NOMO-1 (cell line): Measurements from ENCODE around the gene DMP1.
A peak's percentile ranks its signal among the peaks of the same experiment; 100 is the strongest.

Experiments
- DNase-seq, 2 experiments: peaks; one replicate each; lab custom pipeline; 2025; ENCODE audit not compliant: unreplicated experiment in 2 of 2; lab: John Stamatoyannopoulos, UW

The DMP1 gene

GRCh38 chr4:87649980-87650379 lies at the start of gene DMP1:
Gene DMP1, plus strand, starts transcription at chr4:87650280. Its CDS starts 6,213 bp downstream, at chr4:87656493.
- no peak for DNase-seq

- DNase-seq = peak; percentile 22 to 63
Observed at GRCh38 chr4:87601361-87601760, 48.7 kb upstream of the DMP1 start.

- no peak for DNase-seq
Observed at GRCh38 chr4:87608229-87608628, 41.9 kb upstream of the DMP1 start, which contains the start of gene DSPP. Gene DSPP, plus strand, starts transcription at chr4:87608529. Its CDS starts 2,380 bp downstream, at chr4:87610909.

GRCh38 chr4:87614292-87614890 lies 35.7 kb upstream of the DMP1 start:
- no peak for DNase-seq

- no peak for DNase-seq
Observed at GRCh38 chr4:87616268-87616667, 33.8 kb upstream of the DMP1 start.

- DNase-seq = no peak
Observed at GRCh38 chr4:87620086-87620485, 30.0 kb upstream of the DMP1 start.

GRCh38 chr4:87620491-87620890 lies 29.6 kb upstream of the DMP1 start:
- no peak for DNase-seq

- DNase-seq = no peak
Observed at GRCh38 chr4:87622303-87622702, 27.8 kb upstream of the DMP1 start.

- peak; percentile 32 to 86 for DNase-seq
Observed at GRCh38 chr4:87624698-87625097, 25.4 kb upstream of the DMP1 start.

GRCh38 chr4:87631668-87632067 lies 18.4 kb upstream of the DMP1 start:
- DNase-seq = no peak

- no peak for DNase-seq
Observed at GRCh38 chr4:87632469-87632868, 17.6 kb upstream of the DMP1 start.

- DNase-seq = no peak
Observed at GRCh38 chr4:87633243-87633642, 16.8 kb upstream of the DMP1 start.

GRCh38 chr4:87644286-87644685 lies 5.8 kb upstream of the DMP1 start:
- no peak for DNase-seq

GRCh38 chr4:87650938-87651337 lies 858 bp downstream of the DMP1 start:
- no peak for DNase-seq

- no peak for DNase-seq
Observed at GRCh38 chr4:87651941-87652340, 1.9 kb downstream of the DMP1 start.

- DNase-seq = no peak
Observed at GRCh38 chr4:87654487-87655044, 4.5 kb downstream of the DMP1 start.

GRCh38 chr4:87657525-87657924 lies 7.4 kb downstream of the DMP1 start:
- no peak for DNase-seq

- no peak for DNase-seq
Observed at GRCh38 chr4:87659247-87659931, 9.3 kb downstream of the DMP1 start.

GRCh38 chr4:87662871-87663270 lies 12.8 kb downstream of the DMP1 start:
- DNase-seq = no peak

GRCh38 chr4:87669373-87669772 lies 19.3 kb downstream of the DMP1 start:
- no peak for DNase-seq

- DNase-seq = no peak
Observed at GRCh38 chr4:87677731-87678130, 27.7 kb downstream of the DMP1 start.
